ENCODE data around the gene TUBA3E. TPM values are rescaled to one million over a fixed set of nuclear protein-coding genes. Genes with fewer than 3 reads are reported as not detected.
"Not testable (repeated sequence)": the region's sequence is repeated elsewhere in the genome, so short reads cannot be mapped to it uniquely, and the experiment has no call there.

The TUBA3E gene
- total RNA-seq, 4 donors from 2014 or later = 12.8 TPM; not detected in 3

- H3K36me3 ChIP-seq; H3K9me3 ChIP-seq; H3K4me1 ChIP-seq; H3K27ac ChIP-seq; H3K4me3 ChIP-seq; DNase-seq; H3K27me3 ChIP-seq; intact Hi-C loops (cut with DNase I; ENCODE audit: low total_unique reads): not testable (repeated sequence)
Observed at GRCh38 chr2:130195089-130195635, 3.1 kb downstream of the TUBA3E start.

- H3K36me3 ChIP-seq; H3K9me3 ChIP-seq; H3K4me3 ChIP-seq; H3K4me1 ChIP-seq; intact Hi-C loops (cut with DNase I; ENCODE audit: low total_unique reads); H3K27ac ChIP-seq; DNase-seq; H3K27me3 ChIP-seq: not testable (repeated sequence)
Observed at GRCh38 chr2:130193824-130194223, 4.4 kb downstream of the TUBA3E start.

- DNase-seq; H3K36me3 ChIP-seq; H3K4me1 ChIP-seq; H3K9me3 ChIP-seq; H3K27me3 ChIP-seq; intact Hi-C loops (cut with DNase I; ENCODE audit: low total_unique reads); H3K27ac ChIP-seq; H3K4me3 ChIP-seq: not testable (repeated sequence)
Observed at GRCh38 chr2:130192451-130192850, 5.8 kb downstream of the TUBA3E start.

- H3K27ac ChIP-seq; H3K4me3 ChIP-seq; H3K9me3 ChIP-seq; DNase-seq; H3K27me3 ChIP-seq; intact Hi-C loops (cut with DNase I; ENCODE audit: low total_unique reads); H3K4me1 ChIP-seq; H3K36me3 ChIP-seq: not testable (repeated sequence)
Observed at GRCh38 chr2:130191319-130191718, 6.9 kb downstream of the TUBA3E start.

- no peak overlapping the region for H3K4me3 ChIP-seq
- no peaks in the 10 kb centered on the region for H3K36me3 ChIP-seq
- intact Hi-C loops (cut with DNase I; ENCODE audit: low total_unique reads) = no loop called here
- no peaks in the 10 kb centered on the region for H3K9me3 ChIP-seq
- no peak overlapping the region for H3K27ac ChIP-seq
- H3K27me3 ChIP-seq = no peaks in the 10 kb centered on the region
- DNase-seq = no peak
- no peaks in the 10 kb centered on the region for H3K4me1 ChIP-seq
- TF ChIP-seq POLR2A (IDR thresholded peaks at IDR 0.05) (no peak), CTCF (IDR thresholded peaks at IDR 0.05) (no peak)
Observed at GRCh38 chr2:130190237-130190636, 8.0 kb downstream of the TUBA3E start.

GRCh38 chr2:130188958-130189357 is 9.3 kb downstream of the TUBA3E start:
- not testable (repeated sequence) for DNase-seq, H3K27me3 ChIP-seq, H3K36me3 ChIP-seq, H3K4me3 ChIP-seq, H3K9me3 ChIP-seq, H3K4me1 ChIP-seq, H3K27ac ChIP-seq
- intact Hi-C loops (cut with DNase I; ENCODE audit: low total_unique reads) = loop anchor here (10.0 kb wide), 1 partner anchor 146 kb away; no protein-coding TSS in a partner anchor

- not testable (repeated sequence) for H3K9me3 ChIP-seq, H3K27ac ChIP-seq, H3K27me3 ChIP-seq, DNase-seq, H3K36me3 ChIP-seq, H3K4me1 ChIP-seq, H3K4me3 ChIP-seq
- intact Hi-C loops (cut with DNase I; ENCODE audit: low total_unique reads) = loop anchor here (10.0 kb wide), 1 partner anchor 147 kb away; no protein-coding TSS in a partner anchor
Observed at GRCh38 chr2:130187859-130188792, 10.1 kb downstream of the TUBA3E start.

GRCh38 chr2:130187268-130187667 is 11.0 kb downstream of the TUBA3E start:
- intact Hi-C loops (cut with DNase I; ENCODE audit: low total_unique reads) = loop anchor here (10.0 kb wide), 1 partner anchor 148 kb away; no protein-coding TSS in a partner anchor
- TF ChIP-seq CTCF (IDR thresholded peaks at IDR 0.05) = no peak
- no peak for TF ChIP-seq POLR2A (IDR thresholded peaks at IDR 0.05)
- H3K27ac ChIP-seq = no peak overlapping the region
- no peaks in the 10 kb centered on the region for H3K36me3 ChIP-seq
- no peaks in the 10 kb centered on the region for H3K9me3 ChIP-seq
- no peak for DNase-seq
- no peaks in the 10 kb centered on the region for H3K27me3 ChIP-seq
- peaks cover 0 to 5% of the 10 kb centered on the region in 2 donors for H3K4me1 ChIP-seq
- H3K4me3 ChIP-seq = no peak overlapping the region

All from uterus (tissue), 4 donors.